ENCODE results near the gene RTN4.

GRCh38 chr2:54969940-54970338 is 80.3 kb downstream of the RTN4 start:
- TF ChIP-seq, protein P1, sequence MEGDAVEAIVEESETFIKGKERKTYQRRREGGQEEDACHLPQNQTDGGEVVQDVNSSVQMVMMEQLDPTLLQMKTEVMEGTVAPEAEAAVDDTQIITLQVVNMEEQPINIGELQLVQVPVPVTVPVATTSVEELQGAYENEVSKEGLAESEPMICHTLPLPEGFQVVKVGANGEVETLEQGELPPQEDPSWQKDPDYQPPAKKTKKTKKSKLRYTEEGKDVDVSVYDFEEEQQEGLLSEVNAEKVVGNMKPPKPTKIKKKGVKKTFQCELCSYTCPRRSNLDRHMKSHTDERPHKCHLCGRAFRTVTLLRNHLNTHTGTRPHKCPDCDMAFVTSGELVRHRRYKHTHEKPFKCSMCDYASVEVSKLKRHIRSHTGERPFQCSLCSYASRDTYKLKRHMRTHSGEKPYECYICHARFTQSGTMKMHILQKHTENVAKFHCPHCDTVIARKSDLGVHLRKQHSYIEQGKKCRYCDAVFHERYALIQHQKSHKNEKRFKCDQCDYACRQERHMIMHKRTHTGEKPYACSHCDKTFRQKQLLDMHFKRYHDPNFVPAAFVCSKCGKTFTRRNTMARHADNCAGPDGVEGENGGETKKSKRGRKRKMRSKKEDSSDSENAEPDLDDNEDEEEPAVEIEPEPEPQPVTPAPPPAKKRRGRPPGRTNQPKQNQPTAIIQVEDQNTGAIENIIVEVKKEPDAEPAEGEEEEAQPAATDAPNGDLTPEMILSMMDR (IDR thresholded peaks at IDR 0.05 in 4 of 5, conservative IDR thresholded peaks at IDR 0.05 in 1 of 5) = no peak
- no peak for TF ChIP-seq POLR2A (IDR thresholded peaks at IDR 0.05)

Measured in gastrocnemius medialis (tissue), 4 donors.